Heart left ventricle (tissue), 16 donors: Measurements from ENCODE around the gene ZNF74. TPM values are rescaled to one million over a fixed set of nuclear protein-coding genes. Genes with fewer than 3 reads are reported as not detected.
"Not testable (repeated sequence)": the region's sequence is repeated elsewhere in the genome, so short reads cannot be mapped to it uniquely, and the experiment has no call there.

ENCODE experiments used
- ATAC-seq, 4 donors: fragments of 200-7000 bp; cut with Tn5 transposase; one replicate each; pipeline ENCODE4 v1.9.1; 2020 to 2022; ENCODE audit warnings: moderate library complexity in 4 of 4, mild to moderate bottlenecking in 3 of 4, moderate number of reproducible peaks in 1 of 4
- DNase-seq, 5 donors: peaks; one replicate each; pipeline ENCODE4 v3.0.0-alpha.2; 2020
- H3K27ac ChIP-seq, 12 donors: fragments of 200-600 bp; sonication (generic) in 4 of 12; one replicate each; pipeline versions ENCODE4 v1.5.0 to v1.8.0; 2016 to 2022; ENCODE audit warnings: mild to moderate bottlenecking in 2 of 12
- H3K27me3 ChIP-seq, 9 donors: fragments of 200-600 bp; sonication (generic) in 2 of 9; one replicate each; pipeline versions ENCODE4 v1.5.1 to v1.8.0; 2016 to 2022; ENCODE audit warnings: mild to moderate bottlenecking in 3 of 9
- H3K36me3 ChIP-seq, 9 donors: fragments of 200-600 bp; sonication (generic) in 2 of 9; one replicate each; pipeline versions ENCODE4 v1.5.0 to v1.8.0; 2018 to 2022; ENCODE audit warnings: mild to moderate bottlenecking in 2 of 9
- H3K4me1 ChIP-seq, 12 donors: fragments of 200-600 bp; sonication (generic) in 4 of 12; one replicate each; pipeline versions ENCODE4 v1.5.0 to v1.8.0; 2016 to 2022; ENCODE audit warnings: mild to moderate bottlenecking in 3 of 12
- H3K4me3 ChIP-seq, 12 donors: fragments of 200-600 bp; sonication (generic) in 4 of 12; one replicate each; pipeline versions ENCODE4 v1.5.0 to v1.8.0; 2017 to 2022; ENCODE audit warnings: mild to moderate bottlenecking in 9 of 12, moderate library complexity in 4 of 12
- H3K9me3 ChIP-seq, 12 donors: fragments of 200-600 bp; sonication (generic) in 4 of 12; one replicate each; pipeline versions ENCODE4 v1.5.0 to v1.8.0; 2016 to 2022; ENCODE audit warnings: mild to moderate bottlenecking in 1 of 12
- CTCF ChIP-seq, 12 donors: fragments of 200-600 bp; sonication (generic) in 4 of 12; IDR thresholded peaks; one replicate each; pipeline versions ENCODE4 v1.5.0 to v1.8.0; 2018 to 2022; ENCODE audit warnings: antibody characterized with exemption in 12 of 12, mild to moderate bottlenecking in 5 of 12
- POLR2A ChIP-seq, 2 donors: fragments of 450-650 bp; IDR thresholded peaks; one replicate each; pipeline ENCODE4 v1.6.1; 2017; ENCODE audit warnings: antibody characterized with exemption in 2 of 2, mild to moderate bottlenecking in 2 of 2, moderate library complexity in 2 of 2
- WGBS, 4 donors: extraction: QIAGEN DNeasy Blood & Tissue Kit in 2 of 4; methylation state at CpG; one replicate each; pipeline versions ENCODE4 v1.1.5 to v1.1.7; 2013 to 2018; 5-methylcytosine and 5-hydroxymethylcytosine counted together
- intact Hi-C, 10 donors: fragments of 100-400 bp; cut with DNase I; formaldehyde crosslinking; loops; one replicate each; pipeline versions ENCODE4 v1.11.1 to v1.14.2; 2022
- polyA plus RNA-seq, 2 donors: library from polyadenylated mRNA; stranded (reverse); fragments of 200-250 nt; gene quantifications; one replicate each; pipeline ENCODE4 v1.2.3, GENCODE V29; 2013
- total RNA-seq, 9 donors: library from RNA; depleted of rRNA in 2 of 9; stranded (reverse); fragments of >200 nt in 2 of 9; fragmentation: NEBNext Ultra II Directional in 3 of 9; extraction: Animal tissue kit (Norgen Biotek cat#: 25700) in 3 of 9; gene quantifications; one replicate each; pipeline versions ENCODE4 v1.1.0 to v1.2.4, GENCODE V29; 2016 to 2023
- donor health status: ischemic (EF 13 %, LVEDD 7.1; RV severe dilation, severe dysfunction).
- donor health status: healthy with polysubstance abuse.
- donor health status: DM: no; HTN: yes; CAD: no.
- donor health status: DM: no; HTN: no; CAD: no.
- donor health status: ischemic (EF 25% LVEDD 6.9; RV normal size, moderate dysfunction).
- donor health status: ischemic (EF 25% LVEDD 5.7; RV mildly dilated, moderate dysfunction).
- donor health status: healthy.
- donor health status: DM: yes; HTN: yes; CAD: no.
- donor health status: ischemic (EF 35%, LVEDD 5.7; RV mildly dilated, moderate dysfunction).
- donor health status: nonischemic (EF 11% LVEDD 7.7; RV severe dilation, severe dysfunction).
- donor health status: DM: yes; HTN: yes; CAD: no.
- donor health status: PGD.
- donor health status: ischemic (EF 29% LVEDD 5.4; RV normal size, mild dysfunction).
- donor health status: nonischemic (EF 23%, LVEDD 6.1; RV moderate dilation, normal function).

Gene ZNF74
- total and polyA plus RNA-seq, 11 donors, result 2.1 to 6.5 (median 4.4) TPM

GRCh38 chr22:20408891-20409290, 14.9 kb downstream of the ZNF74 start:
- H3K4me3 ChIP-seq, result no peak overlapping the region
- TF ChIP-seq CTCF (IDR thresholded peaks at IDR 0.05), result no peak
- TF ChIP-seq POLR2A (IDR thresholded peaks at IDR 0.05), result no peak

GRCh38 chr22:20409385-20409784, 15.4 kb downstream of the ZNF74 start:
- H3K27me3 ChIP-seq, H3K4me1 ChIP-seq, DNase-seq, H3K9me3 ChIP-seq, H3K4me3 ChIP-seq, ATAC-seq, H3K27ac ChIP-seq, intact Hi-C loops: not testable (repeated sequence)
- peaks cover 0 to 35% (median 26%) of the 10 kb centered on the region in 9 donors for H3K36me3 ChIP-seq
- WGBS, 4 donors, result 96 to 99% (median 98%) methylated on average over 3 of the region's 3 CpGs

More at GRCh38 chr22:20408891-20409290, 14.9 kb downstream of the ZNF74 start:
- WGBS, 4 donors, result 95 to 98% (median 97%) methylated on average over 4 of the region's 4 CpGs
- Histone ChIP-seq H3K27ac (no peak overlapping the region), H3K4me1 (no peaks in the 10 kb centered on the region), H3K27me3 (no peaks in the 10 kb centered on the region), H3K36me3 (peaks cover 0 to 35% (median 26%) of the 10 kb centered on the region in 9 donors), H3K9me3 (no peaks in the 10 kb centered on the region)
- intact Hi-C loops, result no loop called here
- DNase-seq, result no peak
- no peak for ATAC-seq

- no peaks in the 10 kb centered on the region for H3K4me1 ChIP-seq
- no peaks in the 10 kb centered on the region for H3K27me3 ChIP-seq
- H3K9me3 ChIP-seq, result no peaks in the 10 kb centered on the region
- ATAC-seq, result no peak
- intact Hi-C loops, result loop anchor here in 2 of 10 donors (10.0 kb wide), 1 partner anchor 162 kb away; no protein-coding TSS in a partner anchor
- no peak overlapping the region for H3K4me3 ChIP-seq
- no peak overlapping the region for H3K27ac ChIP-seq
- peaks cover 0 to 5% (median 1%) of the 10 kb centered on the region in 9 donors for H3K36me3 ChIP-seq
- TF ChIP-seq CTCF (IDR thresholded peaks at IDR 0.05), result no peak
- TF ChIP-seq POLR2A (IDR thresholded peaks at IDR 0.05), result no peak
- DNase-seq, result no peak
- 73 to 83% (median 78%) methylated on average over 10 of the region's 10 CpGs for WGBS, 4 donors
Observed at GRCh38 chr22:20412474-20413216, 18.7 kb downstream of the ZNF74 start.

GRCh38 chr22:20413217-20414058, 19.5 kb downstream of the ZNF74 start:
- TF ChIP-seq POLR2A (IDR thresholded peaks at IDR 0.05) (no peak), CTCF (IDR thresholded peaks at IDR 0.05) (no peak)
- 90 to 93% (median 92%) methylated on average over 9 of the region's 9 CpGs for whole genome bisulfite sequencing, 4 donors
- H3K9me3 ChIP-seq, result no peaks in the 10 kb centered on the region
- intact Hi-C loops, result loop anchor here in 2 of 10 donors (10.0 kb wide), 1 partner anchor 161 kb away; no protein-coding TSS in a partner anchor
- H3K27me3 ChIP-seq, result no peaks in the 10 kb centered on the region
- ATAC-seq, result no peak
- DNase-seq, result no peak
- H3K4me3 ChIP-seq, result no peak overlapping the region
- no peaks in the 10 kb centered on the region for H3K36me3 ChIP-seq
- no peak overlapping the region for H3K27ac ChIP-seq
- H3K4me1 ChIP-seq, result peaks cover 0 to 6% (median 2%) of the 10 kb centered on the region in 12 donors
